Loucy (cell line): ENCODE measurements around the gene MNT.

ENCODE experiments used
- H2AFZ ChIP-seq: fragments of 200-600 bp; sonication (generic); 2 replicates; pipeline ENCODE4 v1.6.0; 2016; ENCODE audit warnings: antibody characterized with exemption, mild to moderate bottlenecking, low read length, moderate library complexity
- H3F3A ChIP-seq: fragments of 200-600 bp; 2 replicates; pipeline ENCODE4 v1.6.0; 2016; ENCODE audit warnings: antibody characterized with exemption, low read depth, mild to moderate bottlenecking
- H3K27me3 ChIP-seq: fragments of 200-600 bp; sonication (generic); 2 replicates; pipeline ENCODE4 v1.6.1; 2014; ENCODE audit warnings: low read length, mild to moderate bottlenecking; ENCODE audit not compliant: insufficient read depth, poor library complexity, severe bottlenecking
- H3K36me3 ChIP-seq: fragments of 200-600 bp; sonication (generic); 2 replicates; pipeline ENCODE4 v1.6.1; 2016; ENCODE audit warnings: low read length; ENCODE audit not compliant: insufficient read depth
- H3K4me1 ChIP-seq: fragments of 200-600 bp; sonication (generic); 2 replicates; pipeline ENCODE4 v1.5.1; 2014; ENCODE audit warnings: low read length, mild to moderate bottlenecking; ENCODE audit not compliant: insufficient read depth, poor library complexity, severe bottlenecking
- H3K4me2 ChIP-seq: fragments of 200-600 bp; sonication (generic); 2 replicates; pipeline ENCODE4 v1.6.0; 2014; ENCODE audit warnings: antibody characterized with exemption, low read length, low read depth, mild to moderate bottlenecking; ENCODE audit not compliant: poor library complexity, severe bottlenecking
- H3K4me3 ChIP-seq: fragments of 200-600 bp; sonication (generic); 2 replicates; pipeline ENCODE4 v1.5.1; 2014; ENCODE audit warnings: low read length, mild to moderate bottlenecking, mixed read lengths; ENCODE audit not compliant: poor library complexity, severe bottlenecking
- H3K79me2 ChIP-seq: fragments of 200-600 bp; sonication (generic); 2 replicates; pipeline ENCODE4 v1.6.1; 2014; ENCODE audit warnings: low read length; ENCODE audit not compliant: insufficient read depth
- H3K9ac ChIP-seq: fragments of 200-600 bp; sonication (generic); 2 replicates; pipeline ENCODE4 v1.6.0; 2014; ENCODE audit warnings: mild to moderate bottlenecking, low read depth, low read length, moderate library complexity; ENCODE audit not compliant: poor library complexity, severe bottlenecking
- H3K9me2 ChIP-seq: fragments of 200-600 bp; sonication (generic); replicated peaks from 2 replicates; pipeline ENCODE4 v1.6.1; 2016; ENCODE audit warnings: low read depth, low read length, mixed read lengths
- H3K9me3 ChIP-seq: fragments of 200-600 bp; sonication (generic); 2 replicates; pipeline ENCODE4 v1.6.1; 2014; ENCODE audit warnings: mild to moderate bottlenecking, antibody characterized with exemption, low read length, low read depth; ENCODE audit not compliant: insufficient read depth
- H4K20me1 ChIP-seq: fragments of 200-600 bp; sonication (generic); 2 replicates; pipeline ENCODE4 v1.6.0; 2014; ENCODE audit warnings: antibody characterized with exemption, low read length, mild to moderate bottlenecking; ENCODE audit not compliant: insufficient read depth, poor library complexity, severe bottlenecking
- EZH2phosphoT487 ChIP-seq: fragments of 200-600 bp; IDR thresholded peaks from 2 replicates; pipeline ENCODE4 v1.6.1; 2018; ENCODE audit warnings: antibody characterized with exemption, mild to moderate bottlenecking, moderate library complexity, borderline replicate concordance
- TF ChIP-seq, protein P1 (sequence below): fragments of 200-600 bp; sonication (generic); conservative IDR thresholded peaks from 2 replicates; pipeline ENCODE4 v1.5.1; 2014; ENCODE audit warnings: mild to moderate bottlenecking, antibody characterized with exemption, low read length

MNT gene

GRCh38 chr17:2427910-2428309 lies 27.1 kb upstream of the MNT start:
- no peak for TF ChIP-seq EZH2phosphoT487
- TF ChIP-seq, protein P1, sequence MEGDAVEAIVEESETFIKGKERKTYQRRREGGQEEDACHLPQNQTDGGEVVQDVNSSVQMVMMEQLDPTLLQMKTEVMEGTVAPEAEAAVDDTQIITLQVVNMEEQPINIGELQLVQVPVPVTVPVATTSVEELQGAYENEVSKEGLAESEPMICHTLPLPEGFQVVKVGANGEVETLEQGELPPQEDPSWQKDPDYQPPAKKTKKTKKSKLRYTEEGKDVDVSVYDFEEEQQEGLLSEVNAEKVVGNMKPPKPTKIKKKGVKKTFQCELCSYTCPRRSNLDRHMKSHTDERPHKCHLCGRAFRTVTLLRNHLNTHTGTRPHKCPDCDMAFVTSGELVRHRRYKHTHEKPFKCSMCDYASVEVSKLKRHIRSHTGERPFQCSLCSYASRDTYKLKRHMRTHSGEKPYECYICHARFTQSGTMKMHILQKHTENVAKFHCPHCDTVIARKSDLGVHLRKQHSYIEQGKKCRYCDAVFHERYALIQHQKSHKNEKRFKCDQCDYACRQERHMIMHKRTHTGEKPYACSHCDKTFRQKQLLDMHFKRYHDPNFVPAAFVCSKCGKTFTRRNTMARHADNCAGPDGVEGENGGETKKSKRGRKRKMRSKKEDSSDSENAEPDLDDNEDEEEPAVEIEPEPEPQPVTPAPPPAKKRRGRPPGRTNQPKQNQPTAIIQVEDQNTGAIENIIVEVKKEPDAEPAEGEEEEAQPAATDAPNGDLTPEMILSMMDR: no peak

DNA sequence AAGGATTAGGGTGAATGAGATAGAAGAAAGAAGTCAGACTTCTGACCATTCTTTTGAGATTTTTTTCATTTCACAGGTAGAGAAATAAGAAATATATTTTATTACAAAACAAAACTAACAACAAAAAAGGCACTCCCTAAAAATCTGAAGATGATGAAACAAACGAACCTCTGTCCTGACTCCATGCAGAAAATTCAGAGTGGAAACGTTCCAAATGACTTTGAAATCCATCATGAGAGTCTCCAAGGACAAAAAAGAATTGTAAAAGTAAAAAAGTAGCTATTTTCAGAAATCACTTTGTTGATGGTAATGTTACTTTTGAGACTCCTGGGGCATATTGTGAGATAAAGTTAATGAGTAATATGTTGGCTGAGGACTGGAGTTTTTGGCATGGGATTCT lies 26.4 kb upstream of the MNT start:
- H3K9me2 ChIP-seq: no peaks in the 10 kb centered on the region
- TF ChIP-seq, protein P1: no peak
- no peak for TF ChIP-seq EZH2phosphoT487
- no peaks in the 10 kb centered on the region for H4K20me1 ChIP-seq
- H3K36me3 ChIP-seq: peaks cover 4% of the 10 kb centered on the region; the same call in 1 of the 2 replicates
- no peaks in the 10 kb centered on the region for H3K27me3 ChIP-seq
- H3K4me1 ChIP-seq: no peaks in the 10 kb centered on the region
- no peak overlapping the region for H3K9ac ChIP-seq
- no peaks in the 10 kb centered on the region for H3K79me2 ChIP-seq
- no peak overlapping the region for H2AFZ ChIP-seq
- H3K9me3 ChIP-seq: no peaks in the 10 kb centered on the region
- H3F3A ChIP-seq: no peaks in the 10 kb centered on the region
- no peak overlapping the region for H3K4me2 ChIP-seq
- H3K4me3 ChIP-seq: no peak overlapping the region

More at GRCh38 chr17:2427910-2428309, 27.1 kb upstream of the MNT start:
- Histone ChIP-seq H3K36me3 (peaks cover 8% of the 10 kb centered on the region; the same call in 1 of the 2 replicates), H2AFZ (no peak overlapping the region), H3K4me2 (no peak overlapping the region), H3K9me3 (no peaks in the 10 kb centered on the region), H3K9me2 (no peaks in the 10 kb centered on the region), H3K27me3 (no peaks in the 10 kb centered on the region), H4K20me1 (no peaks in the 10 kb centered on the region), H3K4me3 (no peak overlapping the region), H3K9ac (no peak overlapping the region), H3F3A (no peaks in the 10 kb centered on the region), H3K79me2 (no peaks in the 10 kb centered on the region), H3K4me1 (no peaks in the 10 kb centered on the region)

DNA sequence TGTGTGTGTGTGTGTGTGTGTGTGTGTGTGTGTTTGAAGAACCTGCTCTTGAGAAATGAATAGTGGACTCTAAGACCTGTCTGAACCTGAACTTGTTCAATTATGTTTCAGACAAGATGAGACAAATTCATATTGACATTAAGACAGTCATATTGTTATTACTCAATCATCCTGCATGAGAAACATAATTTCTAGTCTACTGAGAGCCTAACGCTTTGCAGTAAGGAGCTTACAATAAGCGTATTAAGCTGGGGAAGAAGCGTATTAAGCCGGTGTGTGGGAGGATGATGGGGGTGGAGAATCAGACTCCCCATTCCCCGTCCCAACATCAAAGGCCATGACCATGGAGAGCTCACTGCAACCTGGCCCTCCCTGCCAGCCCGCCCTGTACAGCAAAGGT lies 22.4 kb upstream of the MNT start:
- TF ChIP-seq, protein P1: no peak
- no peak for TF ChIP-seq EZH2phosphoT487
- Histone ChIP-seq H3K4me1 (no peaks in the 10 kb centered on the region), H3K9ac (no peak overlapping the region), H3F3A (no peaks in the 10 kb centered on the region), H3K4me2 (no peak overlapping the region), H3K27me3 (no peaks in the 10 kb centered on the region), H2AFZ (no peak overlapping the region), H3K36me3 (peaks cover 27% of the 10 kb centered on the region; the same call in 1 of the 2 replicates), H4K20me1 (no peaks in the 10 kb centered on the region), H3K9me2 (no peaks in the 10 kb centered on the region), H3K4me3 (no peak overlapping the region), H3K79me2 (no peaks in the 10 kb centered on the region), H3K9me3 (no peaks in the 10 kb centered on the region)
